ENCODE data around the gene TP53I3. TPM values are rescaled to one million over a fixed set of nuclear protein-coding genes. Genes with fewer than 3 reads are reported as not detected.

The TP53I3 gene
- total and polyA plus RNA-seq, 5 experiments from 2014 or later: 0.39 to 1.0 (median 0.44) TPM; not detected in 2

DNA sequence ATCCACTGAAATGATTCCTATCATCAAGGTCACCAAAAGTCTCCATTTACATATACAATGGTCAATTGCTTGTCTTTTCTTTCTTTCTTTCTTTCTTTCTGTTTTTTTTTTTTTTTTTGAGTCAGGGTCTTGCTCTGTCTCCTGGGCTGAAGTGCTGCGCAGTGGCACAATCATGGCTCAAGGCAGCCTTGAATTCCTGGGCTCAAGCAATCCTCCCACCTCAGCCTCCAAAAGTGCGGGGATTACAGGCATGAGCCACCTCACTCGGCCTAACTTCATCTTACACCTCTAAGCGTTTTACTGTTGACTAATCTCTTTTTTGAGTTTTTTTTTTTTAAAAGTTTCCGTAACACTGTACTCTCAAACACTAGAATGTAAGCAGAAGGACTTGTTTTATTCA lies 9.4 kb downstream of the TP53I3 start:
- Mint-ChIP-seq H3K9me3 (no peaks in the 10 kb centered on the region), H3K4me3 (peak overlapping the region; percentile 96 to 100 (median 99)), H3K36me3 (peaks cover 0 to 33% (median 3%) of the 10 kb centered on the region in 3 donors), H3K4me1 (peaks cover 13 to 40% (median 35%) of the 10 kb centered on the region in 4 donors), H3K27me3 (no peaks in the 10 kb centered on the region), H3K27ac (peak overlapping the region; percentile 18 to 100 (median 99))
- ATAC-seq (no peak), DNase-seq (no peak)
- POLR2A ChIA-PET: interaction anchor here (1.8 to 5.9 kb wide), 3 partner anchors 28 to 149 kb away, joined by 13 to 98 read pairs (median 48); partner anchors contain the start of genes ATAD2B, FKBP1B, UBXN2A and WDCP

DNA sequence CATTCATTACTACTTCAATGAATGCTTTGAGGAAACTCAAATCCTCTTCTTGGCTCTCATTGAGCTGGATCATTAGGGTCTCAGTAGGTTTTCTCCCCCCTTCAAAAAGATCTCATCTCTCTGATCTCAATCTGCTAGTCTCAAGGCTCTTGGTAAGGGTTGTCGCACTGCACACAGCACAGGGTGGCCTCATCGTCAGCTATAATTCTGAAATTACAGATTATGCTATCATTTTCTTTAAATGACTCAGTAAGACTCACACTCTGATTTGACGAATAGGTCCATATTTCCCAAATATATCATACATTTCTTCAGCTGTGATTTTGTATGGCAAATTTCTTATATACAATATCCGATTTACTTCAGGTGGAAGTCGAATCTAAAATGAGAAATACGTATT lies 10.8 kb downstream of the TP53I3 start:
- ATAC-seq: no peak
- Mint-ChIP-seq H3K27ac (peak overlapping the region in 5 of 10 donors; percentile 10 to 60 (median 34)), H3K27me3 (no peaks in the 10 kb centered on the region), H3K4me3 (peak overlapping the region in 2 of 10 donors; percentile 16 to 50), H3K4me1 (peaks cover 15 to 40% (median 36%) of the 10 kb centered on the region in 4 donors), H3K9me3 (no peaks in the 10 kb centered on the region), H3K36me3 (peaks cover 0 to 33% (median 3%) of the 10 kb centered on the region in 3 donors)
- no peak for DNase-seq
- POLR2A ChIA-PET: no interaction called here

DNA sequence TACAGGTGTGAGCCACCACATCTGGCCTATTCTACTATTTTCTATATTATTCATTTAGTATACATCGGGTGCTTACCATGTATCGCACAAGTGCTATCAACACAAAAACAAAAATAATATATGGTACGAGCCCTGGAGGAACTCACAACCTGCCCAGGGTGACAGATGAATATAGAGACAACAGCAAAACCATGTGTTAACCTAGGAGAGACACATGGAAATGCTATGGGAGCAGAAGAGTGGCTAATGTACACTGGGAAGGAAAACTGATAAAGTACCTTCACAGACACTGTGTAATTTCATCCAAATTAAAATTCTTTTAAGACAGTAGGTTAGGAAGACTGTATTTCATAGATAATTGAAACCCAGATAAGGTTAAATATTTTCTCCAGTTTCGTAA lies 12.4 kb downstream of the TP53I3 start:
- POLR2A ChIA-PET: interaction anchor here (0.6 kb wide), 1 partner anchor 53 kb away, joined by 3 read pairs; no protein-coding TSS in a partner anchor
- no peak for ATAC-seq
- H3K4me3 Mint-ChIP-seq: no peak overlapping the region
- H3K4me1 Mint-ChIP-seq: peaks cover 12 to 31% (median 28%) of the 10 kb centered on the region in 4 donors
- no peaks in the 10 kb centered on the region for H3K27me3 Mint-ChIP-seq
- H3K27ac Mint-ChIP-seq: peak overlapping the region in 3 of 10 donors; percentile 9 to 34 (median 24)
- no peak for DNase-seq
- H3K9me3 Mint-ChIP-seq: no peaks in the 10 kb centered on the region
- H3K36me3 Mint-ChIP-seq: peaks cover 0 to 47% (median 3%) of the 10 kb centered on the region in 3 donors

DNA sequence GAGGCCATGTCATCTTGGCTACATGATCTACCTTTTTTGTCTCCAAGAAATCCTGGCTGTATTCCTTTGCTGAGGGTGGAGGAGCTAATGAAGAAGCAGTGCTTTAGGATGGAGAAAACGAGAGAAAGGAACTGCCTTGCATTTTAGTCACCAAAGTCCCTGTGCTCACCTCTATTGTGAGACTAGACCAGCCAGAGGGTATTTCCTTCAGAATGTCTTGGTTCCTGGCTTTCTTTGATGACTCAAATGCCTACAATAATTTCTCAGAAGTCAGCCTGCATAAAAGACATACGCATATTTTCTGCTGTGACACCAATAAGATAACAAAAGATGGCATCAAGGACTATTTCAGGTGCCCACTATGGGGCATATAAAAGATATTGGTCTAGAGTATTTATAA lies 19.3 kb downstream of the TP53I3 start:
- POLR2A ChIA-PET: no interaction called here
- Mint-ChIP-seq H3K4me3 (no peak overlapping the region), H3K36me3 (peaks cover 0 to 31% (median 0%) of the 10 kb centered on the region in 3 donors), H3K27me3 (no peaks in the 10 kb centered on the region), H3K27ac (no peak overlapping the region), H3K4me1 (peaks cover 0 to 2% (median under 1%) of the 10 kb centered on the region in 4 donors), H3K9me3 (no peaks in the 10 kb centered on the region)
- ATAC-seq: no peak
- no peak for DNase-seq

DNA sequence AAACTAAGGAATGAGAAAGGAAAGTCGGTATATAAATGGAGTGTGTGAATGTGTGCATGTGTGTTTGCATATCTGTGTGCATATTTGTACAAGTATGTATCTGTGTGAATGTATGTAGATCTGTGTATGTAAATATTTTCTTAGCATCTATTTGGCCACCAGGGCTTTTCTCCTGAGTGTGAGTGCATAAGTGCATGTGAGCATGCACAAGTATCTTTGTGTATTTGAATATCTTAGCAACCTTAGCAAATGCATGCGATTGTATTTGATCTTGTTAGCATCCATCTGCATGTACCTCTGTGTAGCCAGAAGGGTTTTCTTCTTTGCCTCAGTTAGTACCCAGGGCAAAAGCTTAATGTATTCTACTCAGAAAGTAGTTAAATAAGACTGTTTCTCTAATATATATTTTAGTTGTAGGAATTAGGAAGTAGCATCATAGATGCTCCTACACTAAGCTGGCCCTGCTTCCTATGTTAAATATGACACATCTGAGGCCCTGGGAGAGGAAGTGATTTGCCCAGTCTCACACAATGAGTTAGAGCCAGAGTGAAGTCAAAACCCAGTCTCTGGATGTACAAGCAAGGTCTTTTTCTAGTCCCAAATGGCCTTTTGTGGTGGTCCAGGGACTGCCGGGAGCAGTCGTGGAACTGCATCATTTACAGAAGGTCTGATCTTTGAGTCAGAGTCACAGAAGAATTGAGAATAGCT lies 25.9 kb downstream of the TP53I3 start:
- no peaks in the 10 kb centered on the region for H3K36me3 Mint-ChIP-seq
- DNase-seq: no peak
- H3K4me1 Mint-ChIP-seq: no peaks in the 10 kb centered on the region
- H3K4me3 Mint-ChIP-seq: no peak overlapping the region
- H3K27ac Mint-ChIP-seq: no peak overlapping the region
- peaks cover 0 to 8% (median 3%) of the 10 kb centered on the region in 5 donors for H3K27me3 Mint-ChIP-seq
- no peak for ATAC-seq
- POLR2A ChIA-PET: interaction anchor here (0.6 to 1.3 kb wide), 3 partner anchors 12 to 131 kb away, joined by 3 read pairs; partner anchors contain the start of genes ATAD2B and WDCP
- no peaks in the 10 kb centered on the region for H3K9me3 Mint-ChIP-seq

DNA sequence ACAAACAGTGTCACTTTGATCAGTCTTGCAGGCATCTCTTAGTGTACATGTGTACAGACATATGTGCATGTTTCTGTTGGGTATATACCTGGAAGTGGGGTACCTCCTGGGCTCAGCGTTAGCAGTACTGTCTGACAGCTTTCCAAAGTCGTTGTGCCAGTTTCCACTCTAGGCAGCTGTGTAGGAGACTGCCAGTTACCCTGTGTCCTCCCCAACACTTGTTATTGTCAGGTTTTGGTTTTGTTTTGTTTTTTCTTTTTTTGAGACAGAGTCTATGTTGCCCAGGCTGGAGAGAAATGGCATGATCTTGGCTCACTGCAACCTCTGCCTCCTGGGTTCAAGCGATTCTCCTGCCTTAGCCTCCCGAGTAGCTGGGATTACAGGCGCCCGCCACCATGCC lies 28.9 kb downstream of the TP53I3 start:
- POLR2A ChIA-PET: no interaction called here
- DNase-seq: no peak
- Mint-ChIP-seq H3K9me3 (no peaks in the 10 kb centered on the region), H3K36me3 (no peaks in the 10 kb centered on the region), H3K27me3 (peaks cover 1 to 8% (median 3%) of the 10 kb centered on the region in 5 donors), H3K27ac (no peak overlapping the region), H3K4me1 (no peaks in the 10 kb centered on the region), H3K4me3 (no peak overlapping the region)
- no peak for ATAC-seq

DNA sequence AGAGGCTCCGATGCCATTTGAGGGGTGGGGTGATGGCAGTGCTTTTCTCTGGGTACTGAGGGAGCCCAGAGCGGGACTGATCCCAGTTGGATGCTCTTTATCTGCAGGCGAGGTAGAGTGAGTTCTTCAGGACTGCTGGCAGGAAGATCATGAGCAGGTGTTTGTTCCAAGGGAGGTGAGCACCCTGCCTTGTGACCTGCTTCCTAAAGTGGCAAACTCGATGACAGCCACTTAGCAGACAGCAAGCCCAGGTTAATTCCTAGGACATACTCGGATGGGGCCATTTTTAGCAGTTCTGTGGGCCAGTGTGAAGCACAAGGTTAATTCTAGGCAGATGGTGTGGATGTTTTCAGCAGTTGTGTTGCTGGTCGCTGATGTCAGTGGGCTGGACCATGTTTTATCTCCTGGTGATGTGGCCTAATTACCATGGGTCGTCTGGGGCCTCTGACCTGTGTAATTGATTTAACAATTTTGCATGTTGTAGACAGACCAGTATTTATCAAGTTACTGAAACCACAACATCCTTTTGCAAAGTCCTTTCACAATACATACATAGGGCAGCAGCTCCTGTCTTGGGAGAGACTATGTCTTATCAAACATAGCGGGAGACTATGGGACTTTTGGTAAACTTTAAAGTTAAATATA lies 30.1 kb downstream of the TP53I3 start:
- Mint-ChIP-seq H3K27ac (no peak overlapping the region), H3K9me3 (no peaks in the 10 kb centered on the region), H3K4me1 (no peaks in the 10 kb centered on the region), H3K27me3 (peaks cover 0 to 8% (median 2%) of the 10 kb centered on the region in 5 donors), H3K36me3 (no peaks in the 10 kb centered on the region), H3K4me3 (no peak overlapping the region)
- DNase-seq (no peak), ATAC-seq (no peak)
- POLR2A ChIA-PET: no interaction called here

DNA sequence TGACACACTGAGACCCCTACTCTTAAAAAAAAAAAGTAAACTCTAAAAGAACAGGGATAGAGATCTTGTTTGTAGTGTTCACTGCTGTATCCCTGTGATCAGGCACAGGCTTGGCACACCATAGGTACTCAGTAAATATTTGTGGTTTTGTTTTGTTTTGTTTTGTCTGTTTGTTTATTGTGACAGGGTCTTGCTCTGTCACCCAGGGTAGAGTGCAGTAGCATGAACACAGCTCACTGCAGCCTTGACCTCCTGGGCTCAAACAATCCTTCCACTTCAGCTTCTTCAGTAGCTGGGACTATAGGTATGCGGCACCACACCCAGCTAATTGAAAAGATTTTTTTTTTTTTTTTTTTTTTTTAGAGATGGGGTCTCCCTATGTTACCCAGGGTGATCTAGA lies 31.7 kb downstream of the TP53I3 start:
- POLR2A ChIA-PET: interaction anchor here (0.9 kb wide), 1 partner anchor 14 kb away, joined by 3 read pairs; no protein-coding TSS in a partner anchor
- DNase-seq: no peak
- H3K27ac Mint-ChIP-seq: no peak overlapping the region
- peaks cover 0 to 5% (median 2%) of the 10 kb centered on the region in 4 donors for H3K4me1 Mint-ChIP-seq
- no peaks in the 10 kb centered on the region for H3K36me3 Mint-ChIP-seq
- H3K9me3 Mint-ChIP-seq: no peaks in the 10 kb centered on the region
- no peak for ATAC-seq
- no peak overlapping the region for H3K4me3 Mint-ChIP-seq
- H3K27me3 Mint-ChIP-seq: peaks cover 0 to 8% (median 3%) of the 10 kb centered on the region in 5 donors

DNA sequence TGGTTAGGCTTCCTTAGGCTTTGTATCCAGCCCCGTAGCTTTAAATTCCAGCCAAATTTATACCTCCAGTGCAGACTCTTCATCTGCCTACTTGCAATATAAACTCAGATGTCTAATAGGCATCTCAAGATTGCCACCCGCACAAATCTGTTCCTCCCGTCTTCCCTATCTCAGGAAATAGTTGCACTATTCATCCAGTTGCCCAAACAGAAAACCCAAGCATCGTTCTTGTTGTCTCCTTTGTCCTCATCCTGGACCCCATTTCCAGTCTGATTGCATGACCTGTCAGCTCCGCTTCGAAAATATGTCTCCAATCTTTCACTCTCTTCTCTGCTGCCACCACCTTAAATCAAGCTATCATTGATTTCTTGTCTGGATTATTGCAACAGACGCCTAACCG lies 32.8 kb downstream of the TP53I3 start:
- H3K36me3 Mint-ChIP-seq: no peaks in the 10 kb centered on the region
- no peak overlapping the region for H3K4me3 Mint-ChIP-seq
- DNase-seq (no peak), ATAC-seq (no peak)
- H3K4me1 Mint-ChIP-seq: peaks cover 5 to 15% (median 12%) of the 10 kb centered on the region in 4 donors
- H3K27me3 Mint-ChIP-seq: peaks cover 0 to 8% (median 5%) of the 10 kb centered on the region in 5 donors
- POLR2A ChIA-PET: no interaction called here
- no peak overlapping the region for H3K27ac Mint-ChIP-seq
- no peaks in the 10 kb centered on the region for H3K9me3 Mint-ChIP-seq

DNA sequence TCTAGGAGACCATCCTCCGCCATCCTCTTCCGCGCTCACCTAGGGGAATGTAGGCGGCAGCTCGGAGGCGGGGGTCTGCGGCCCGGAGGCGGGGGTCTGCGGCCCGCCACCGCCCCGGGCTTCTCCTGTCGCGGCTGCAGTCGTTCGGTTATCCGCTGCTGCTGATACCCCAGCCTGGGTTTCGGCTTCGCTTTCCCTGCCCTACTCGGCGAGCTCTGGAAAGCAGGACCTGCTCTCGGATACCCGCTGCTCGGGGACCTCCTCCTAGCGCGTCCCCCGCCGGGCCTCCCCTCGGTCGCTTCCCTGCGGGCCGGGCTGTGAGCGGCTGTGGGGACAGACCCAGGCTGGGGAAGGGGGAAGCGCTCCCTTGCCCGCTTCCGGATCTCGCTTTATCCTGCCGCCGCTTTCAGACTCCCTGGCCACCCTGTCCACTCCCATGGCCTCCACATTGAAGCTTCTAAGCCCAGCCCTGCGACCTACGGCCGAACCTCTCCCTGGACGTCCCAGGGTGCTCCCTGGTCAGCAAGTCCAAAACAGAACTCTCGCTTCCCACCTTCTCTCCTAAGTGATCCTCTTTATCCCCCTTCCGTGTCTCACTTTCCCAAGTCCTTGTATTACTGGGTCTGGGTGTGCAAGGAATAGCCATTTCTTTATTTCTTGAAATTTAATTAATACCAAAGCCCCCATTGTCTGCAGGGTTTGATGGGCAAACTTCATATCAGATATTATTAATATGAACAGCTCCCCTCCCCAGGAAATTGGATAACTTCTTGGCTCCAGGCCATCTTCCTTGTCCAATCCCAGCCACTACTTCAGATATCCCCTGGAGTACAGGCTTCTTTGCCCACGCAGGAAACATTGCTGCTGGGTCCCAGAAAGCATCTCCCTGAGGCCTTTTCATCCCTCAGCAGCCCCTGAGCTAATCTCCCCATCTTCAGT lies 34.3 kb downstream of the TP53I3 start:
- ATAC-seq: no peak
- Mint-ChIP-seq H3K27ac (no peak overlapping the region), H3K4me3 (peak overlapping the region in 8 of 10 donors; percentile 49 to 88 (median 78)), H3K36me3 (no peaks in the 10 kb centered on the region), H3K9me3 (no peaks in the 10 kb centered on the region), H3K4me1 (peaks cover 6 to 26% (median 24%) of the 10 kb centered on the region in 4 donors), H3K27me3 (peaks cover 0 to 8% (median 4%) of the 10 kb centered on the region in 5 donors)
- POLR2A ChIA-PET: interaction anchor here (0.5 to 6.7 kb wide), 4 partner anchors 27 to 151 kb away, joined by 3 to 48 read pairs (median 4); partner anchors contain the start of genes ATAD2B and SF3B6
- DNase-seq: peak in 5 of 10 donors; percentile 8 to 17 (median 12)

DNA sequence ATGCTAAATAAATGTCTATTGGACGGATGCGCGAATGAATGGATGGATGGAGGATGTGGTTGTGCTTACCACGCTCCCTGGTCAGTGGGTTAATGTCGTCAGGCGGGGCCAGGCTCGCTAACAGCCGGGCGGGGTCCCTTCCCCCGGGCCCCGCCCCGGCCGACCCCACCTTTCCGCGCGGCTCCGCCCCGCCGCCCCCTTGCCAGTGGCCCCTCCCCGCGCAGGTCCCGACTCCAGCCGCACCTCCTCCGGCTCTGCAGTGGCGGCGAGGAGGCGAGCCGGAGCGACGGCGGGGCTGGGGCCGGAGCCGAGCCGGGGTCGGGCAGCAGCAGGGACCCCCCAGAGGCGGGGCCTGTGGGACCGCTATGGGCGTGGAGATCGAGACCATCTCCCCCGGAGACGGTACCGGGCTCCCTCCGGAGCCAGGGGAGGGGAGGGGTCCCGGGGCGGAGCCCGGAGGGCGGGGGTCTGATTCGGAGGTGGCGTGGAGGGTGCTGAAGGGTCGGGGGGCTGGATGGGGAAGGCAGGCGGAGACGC lies 35.1 kb downstream of the TP53I3 start, which contains the start of gene FKBP1B:
Gene FKBP1B, plus strand, starts transcription at position 257 of the 537 bp plus-strand sequence. Its CDS starts 109 bp downstream, at position 366.
- peak in 8 of 10 donors; percentile 24 to 75 (median 31) for DNase-seq
- ATAC-seq: peak in 1 of 2 donors; percentile 18
- H3K4me3 Mint-ChIP-seq: peak within 1 kb of the TSS in 8 of 10 donors; percentile 69 to 92 (median 84)
- H3K36me3 Mint-ChIP-seq: no peaks in the 10 kb centered on the region
- POLR2A ChIA-PET: interaction anchor here (0.5 to 6.7 kb wide), 3 partner anchors 28 to 123 kb away, joined by 4 to 48 read pairs (median 9); partner anchors contain the start of genes ATAD2B and SF3B6
- H3K27ac Mint-ChIP-seq: peak within 1 kb of the TSS in 4 of 10 donors; percentile 11 to 75 (median 38)
- H3K4me1 Mint-ChIP-seq: peaks cover 10 to 32% (median 30%) of the 10 kb centered on the region in 4 donors
- no peaks in the 10 kb centered on the region for H3K9me3 Mint-ChIP-seq
- peaks cover 0 to 7% (median 4%) of the 10 kb centered on the region in 5 donors for H3K27me3 Mint-ChIP-seq
